GM13977 (cell line): ENCODE results near the gene GIPC1.

Experiments
- DNase-seq: peaks from one replicate; pipeline ENCODE4 v3.0.0; 2012; ENCODE audit warnings: low spot score
- in situ Hi-C: fragments of 300-500 bp; cut with MboI; formaldehyde crosslinking; loops from one replicate; pipeline ENCODE4 v1.12.0; 2022; ENCODE audit warnings: low sequenced_read_pairs, low pct_unique_long_range_greater_than_20kb, mixed read lengths, inconsistent platforms; ENCODE audit not compliant: unreplicated experiment
- TF ChIP-seq, protein P1 (sequence below): IDR thresholded peaks from 2 replicates; pipeline ENCODE4 v1.5.1; 2012; ENCODE audit warnings: mild to moderate bottlenecking, control low read depth; ENCODE audit not compliant: insufficient read depth; ENCODE audit errors: extremely low read depth, missing control alignments

Gene GIPC1

DNA sequence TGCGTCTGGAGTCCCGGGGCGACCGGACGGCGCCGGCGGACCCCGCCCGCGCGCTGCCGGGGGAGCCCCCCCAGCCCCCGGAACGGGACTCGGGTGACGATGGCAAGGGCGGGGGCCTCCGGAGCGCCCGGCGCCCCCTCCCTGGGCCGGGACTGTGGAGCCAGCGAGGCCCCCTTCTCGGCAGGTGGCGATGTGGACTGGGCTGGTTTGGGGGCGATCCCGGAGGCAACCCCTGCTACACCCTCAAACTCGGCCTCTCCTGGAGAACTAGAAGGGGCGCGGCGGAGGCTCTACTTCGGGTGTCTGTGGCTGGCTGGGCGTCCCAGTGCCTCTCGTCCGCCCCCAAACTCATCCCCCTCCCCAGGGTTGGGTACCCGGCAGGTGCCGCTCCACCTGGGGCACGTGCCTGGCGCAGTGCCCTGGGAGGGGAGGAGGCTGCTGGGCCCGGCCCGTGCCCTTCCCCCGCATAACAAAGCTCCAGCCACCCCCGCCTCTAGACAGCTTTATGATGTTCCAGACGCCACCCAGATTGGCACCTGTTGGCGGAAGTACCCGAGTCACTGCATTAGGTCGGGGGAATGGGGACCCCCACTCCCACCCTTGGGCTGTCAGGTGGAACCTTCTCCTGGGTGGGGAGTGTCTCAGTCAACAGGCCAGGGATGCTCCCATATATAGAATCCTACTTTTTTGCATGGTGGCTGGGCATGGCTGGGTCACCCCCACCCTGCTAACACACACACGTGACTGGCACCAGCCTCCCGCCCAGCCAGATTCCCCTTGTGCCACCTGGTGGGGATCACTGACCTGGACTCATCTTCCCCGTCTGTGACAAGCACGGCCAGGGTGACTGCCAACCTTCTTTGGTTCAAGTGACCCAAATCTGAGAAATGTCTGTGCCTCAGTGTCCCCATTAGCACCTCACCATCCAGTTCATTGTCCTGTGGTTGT is 62.1 kb downstream of the GIPC1 start:
- in situ Hi-C loops, result no loop called here
- TF ChIP-seq, protein P1, sequence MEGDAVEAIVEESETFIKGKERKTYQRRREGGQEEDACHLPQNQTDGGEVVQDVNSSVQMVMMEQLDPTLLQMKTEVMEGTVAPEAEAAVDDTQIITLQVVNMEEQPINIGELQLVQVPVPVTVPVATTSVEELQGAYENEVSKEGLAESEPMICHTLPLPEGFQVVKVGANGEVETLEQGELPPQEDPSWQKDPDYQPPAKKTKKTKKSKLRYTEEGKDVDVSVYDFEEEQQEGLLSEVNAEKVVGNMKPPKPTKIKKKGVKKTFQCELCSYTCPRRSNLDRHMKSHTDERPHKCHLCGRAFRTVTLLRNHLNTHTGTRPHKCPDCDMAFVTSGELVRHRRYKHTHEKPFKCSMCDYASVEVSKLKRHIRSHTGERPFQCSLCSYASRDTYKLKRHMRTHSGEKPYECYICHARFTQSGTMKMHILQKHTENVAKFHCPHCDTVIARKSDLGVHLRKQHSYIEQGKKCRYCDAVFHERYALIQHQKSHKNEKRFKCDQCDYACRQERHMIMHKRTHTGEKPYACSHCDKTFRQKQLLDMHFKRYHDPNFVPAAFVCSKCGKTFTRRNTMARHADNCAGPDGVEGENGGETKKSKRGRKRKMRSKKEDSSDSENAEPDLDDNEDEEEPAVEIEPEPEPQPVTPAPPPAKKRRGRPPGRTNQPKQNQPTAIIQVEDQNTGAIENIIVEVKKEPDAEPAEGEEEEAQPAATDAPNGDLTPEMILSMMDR, result no peak
- DNase-seq, result no peak

DNA sequence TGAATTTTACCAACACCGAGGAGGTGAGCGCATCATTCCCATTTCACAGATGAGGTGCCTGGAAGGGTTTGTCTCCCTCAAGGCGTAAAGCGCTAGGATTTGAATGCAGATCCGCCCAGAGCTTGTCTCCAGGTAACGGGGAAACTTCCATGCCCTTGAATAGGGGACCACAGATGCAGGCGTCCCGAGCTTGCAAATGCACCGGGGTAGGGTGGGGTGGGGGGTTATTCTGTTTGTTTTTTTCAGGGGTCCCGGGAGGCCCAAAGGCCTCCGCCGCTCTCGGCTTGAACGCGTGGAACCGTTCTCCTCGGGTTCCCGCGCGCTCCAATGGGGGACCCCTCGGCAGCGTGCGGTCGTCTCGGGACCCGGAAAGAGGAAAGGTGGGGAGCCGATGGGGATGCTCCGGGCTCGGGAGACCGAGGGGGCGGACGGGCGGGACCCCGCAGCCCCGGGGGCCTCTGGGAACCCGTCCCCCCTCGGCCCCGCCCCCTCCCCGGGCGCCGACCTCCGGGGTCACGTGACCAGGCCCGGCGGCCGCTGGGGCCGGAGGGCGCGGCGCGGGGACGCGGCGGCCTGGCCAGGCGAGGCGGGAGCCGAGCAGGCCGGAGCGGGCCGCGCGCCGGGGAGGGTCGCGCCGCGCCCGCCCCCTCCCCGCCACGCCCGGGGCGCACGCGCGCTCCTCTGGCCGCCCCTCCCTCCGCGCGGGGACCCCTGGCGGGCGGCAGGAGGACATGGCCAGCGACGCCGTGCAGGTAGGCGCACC is 63.0 kb downstream of the GIPC1 start, which contains the start of gene PKN1:
Gene PKN1 (plus strand): TSS at position 516 of the 763 bp plus-strand sequence. CDS start 216 bp downstream, at position 732.
- peak; percentile 87 for DNase-seq
- in situ Hi-C loops, result no loop called here
- TF ChIP-seq, protein P1, result no peak

- TF ChIP-seq, protein P1, result no peak
- in situ Hi-C loops, result no loop called here
- DNase-seq, result no peak
These were observed 65.2 kb downstream of the GIPC1 start for GRCh38 chr19:14430712-14431111.

DNA sequence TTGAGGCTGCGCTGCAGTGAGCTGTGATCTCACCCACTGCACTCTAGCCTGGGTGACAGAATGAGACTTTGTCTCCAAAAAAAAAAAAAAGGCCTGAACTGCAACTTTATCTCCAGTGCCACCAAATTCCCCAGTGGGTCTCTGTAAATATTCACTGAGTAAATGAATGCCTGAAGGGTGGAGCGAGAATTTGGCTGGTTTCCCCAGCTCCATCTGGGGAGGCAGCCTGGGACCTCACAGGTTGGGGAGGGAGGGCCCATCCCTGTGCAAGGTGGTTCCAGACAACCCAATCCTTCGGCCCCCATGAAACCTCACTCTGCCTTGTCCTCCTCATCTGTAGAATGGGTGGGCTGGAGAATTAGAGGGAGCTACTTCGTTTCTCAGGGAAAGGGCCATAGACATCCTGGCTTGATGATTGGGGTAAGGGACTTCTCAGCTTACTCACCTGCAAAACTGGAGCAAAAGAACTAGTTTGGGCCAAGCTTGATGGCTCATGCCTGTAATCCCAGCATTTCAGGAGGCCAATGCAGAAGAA is 67.0 kb downstream of the GIPC1 start:
- no peak for DNase-seq
- in situ Hi-C loops, result no loop called here
- TF ChIP-seq, protein P1, result no peak
